ENCODE results near the gene SND1. TPM values are rescaled to one million over a fixed set of nuclear protein-coding genes. Genes with fewer than 3 reads are reported as not detected.

SND1 gene
- total RNA-seq, 1 experiment from 2014 or later = 274 TPM

- intact Hi-C loops (cut with micrococcal nuclease; ENCODE audit: unreplicated experiment) = no loop called here
- Mint-ChIP-seq H3K4me1 (ENCODE audit: low read depth, unreplicated experiment) (no peaks in the 10 kb centered on the region), H3K36me3 (ENCODE audit: insufficient read depth, unreplicated experiment) (peaks cover 65% of the 10 kb centered on the region), H3K27me3 (ENCODE audit: insufficient read depth, unreplicated experiment) (no peaks in the 10 kb centered on the region), H3K27ac (ENCODE audit: unreplicated experiment) (no peak overlapping the region), H3K9me3 (ENCODE audit: unreplicated experiment) (no peaks in the 10 kb centered on the region), H3K4me3 (ENCODE audit: unreplicated experiment) (no peak overlapping the region)
- Histone ChIP-seq H3K9me3 (no peaks in the 10 kb centered on the region), H3K27me3 (replicated peaks; ENCODE audit: control insufficient read depth, insufficient read depth, low read length) (no peaks in the 10 kb centered on the region), H3K36me3 (ENCODE audit: control insufficient read depth, insufficient read depth, low read length) (peaks cover 2% of the 10 kb centered on the region), H3K4me3 (ENCODE audit: low read depth, low read length) (no peak overlapping the region), H3K4me1 (0 out of 2 replicates have a peak, but pooled peaks cover 2% of the 10 kb centered on the region)
- TF ChIP-seq CTCF (IDR thresholded peaks at IDR 0.05; ENCODE audit: insufficient read depth in 1 of 2, low read depth in 1 of 2, low read length in 1 of 2, severe bottlenecking in 1 of 2, unreplicated experiment in 1 of 2) = no peak
- POLR2A ChIA-PET = interaction anchor here (0.7 kb wide), 1 partner anchor 11 kb away, joined by 8 read pairs; no protein-coding TSS in a partner anchor
- DNase-seq = no peak
- CTCF ChIA-PET = no interaction called here
- no TSS peak for BruUV-seq (replicated peaks)
Observed at GRCh38 chr7:128011131-128011661, 359.2 kb downstream of the SND1 start.

- peaks cover 1% of the 10 kb centered on the region for H3K36me3 ChIP-seq (ENCODE audit: control insufficient read depth, insufficient read depth, low read length)
- no TSS peak for BruUV-seq (replicated peaks)
- TF ChIP-seq CTCF (IDR thresholded peaks at IDR 0.05; ENCODE audit: insufficient read depth in 1 of 2, low read depth in 1 of 2, low read length in 1 of 2, severe bottlenecking in 1 of 2, unreplicated experiment in 1 of 2) = no peak
Observed at GRCh38 chr7:128014811-128015210, 362.8 kb downstream of the SND1 start.

GRCh38 chr7:128017460-128017859, 365.5 kb downstream of the SND1 start:
- DNase-seq = no peak
- Histone ChIP-seq H3K9me3 (no peaks in the 10 kb centered on the region), H3K27me3 (replicated peaks; ENCODE audit: control insufficient read depth, insufficient read depth, low read length) (no peaks in the 10 kb centered on the region), H3K4me1 (peaks cover 5% of the 10 kb centered on the region; the same call in 1 of the 2 replicates), H3K4me3 (ENCODE audit: low read depth, low read length) (no peak overlapping the region), H3K36me3 (ENCODE audit: control insufficient read depth, insufficient read depth, low read length) (no peaks in the 10 kb centered on the region; the same call in 1 of the 2 replicates)
- H3K9me3 Mint-ChIP-seq (ENCODE audit: unreplicated experiment) = no peaks in the 10 kb centered on the region
- no peak overlapping the region for H3K4me3 Mint-ChIP-seq (ENCODE audit: unreplicated experiment)
- no TSS peak for BruUV-seq (replicated peaks)
- intact Hi-C loops (cut with micrococcal nuclease; ENCODE audit: unreplicated experiment) = no loop called here
- H3K4me1 Mint-ChIP-seq (ENCODE audit: low read depth, unreplicated experiment) = peaks cover 12% of the 10 kb centered on the region
- TF ChIP-seq CTCF (IDR thresholded peaks at IDR 0.05; ENCODE audit: insufficient read depth in 1 of 2, low read depth in 1 of 2, low read length in 1 of 2, severe bottlenecking in 1 of 2, unreplicated experiment in 1 of 2) = no peak
- no peak overlapping the region for H3K27ac Mint-ChIP-seq (ENCODE audit: unreplicated experiment)
- no peaks in the 10 kb centered on the region for H3K27me3 Mint-ChIP-seq (ENCODE audit: insufficient read depth, unreplicated experiment)
- ChIA-PET CTCF (no interaction called here), POLR2A (interaction anchor here (0.5 kb wide), 1 partner anchor 51 kb away, joined by 4 read pairs; no protein-coding TSS in a partner anchor)
- H3K36me3 Mint-ChIP-seq (ENCODE audit: insufficient read depth, unreplicated experiment) = peaks cover 37% of the 10 kb centered on the region

More at GRCh38 chr7:128014811-128015210, 362.8 kb downstream of the SND1 start:
- H3K4me1 Mint-ChIP-seq (ENCODE audit: low read depth, unreplicated experiment) = no peaks in the 10 kb centered on the region
- H3K4me3 ChIP-seq (ENCODE audit: low read depth, low read length) = no peak overlapping the region
- no peaks in the 10 kb centered on the region for H3K4me1 ChIP-seq
- no peaks in the 10 kb centered on the region for H3K9me3 ChIP-seq
- ChIA-PET POLR2A (no interaction called here), CTCF (no interaction called here)
- intact Hi-C loops (cut with micrococcal nuclease; ENCODE audit: unreplicated experiment) = no loop called here
- H3K27ac Mint-ChIP-seq (ENCODE audit: unreplicated experiment) = no peak overlapping the region
- DNase-seq = no peak
- H3K36me3 Mint-ChIP-seq (ENCODE audit: insufficient read depth, unreplicated experiment) = peaks cover 32% of the 10 kb centered on the region
- H3K4me3 Mint-ChIP-seq (ENCODE audit: unreplicated experiment) = no peak overlapping the region
- H3K9me3 Mint-ChIP-seq (ENCODE audit: unreplicated experiment) = no peaks in the 10 kb centered on the region
- no peaks in the 10 kb centered on the region for H3K27me3 Mint-ChIP-seq (ENCODE audit: insufficient read depth, unreplicated experiment)
- H3K27me3 ChIP-seq (replicated peaks; ENCODE audit: control insufficient read depth, insufficient read depth, low read length) = no peaks in the 10 kb centered on the region
